ENCODE data around the gene SENP7.

GRCh38 chr3:101548527-101549105 is 35.6 kb upstream of the SENP7 start:
- TF ChIP-seq RAD21 (IDR thresholded peaks at IDR 0.05; ENCODE audit: low read depth), result no peak
- no peak for TF ChIP-seq FOSL1 (IDR thresholded peaks at IDR 0.05; ENCODE audit: low read depth)
- TF ChIP-seq CTCF (IDR thresholded peaks at IDR 0.05 in 2 of 3, conservative IDR thresholded peaks at IDR 0.05 in 1 of 3; ENCODE audit: borderline replicate concordance in 1 of 3, insufficient read depth in 1 of 3, low read depth in 2 of 3, low read length in 2 of 3), result no peak
- no peak for TF ChIP-seq SIN3A (IDR thresholded peaks at IDR 0.05; ENCODE audit: low read depth)
- TF ChIP-seq SRF (IDR thresholded peaks at IDR 0.05; ENCODE audit: low read depth), result no peak
- TF ChIP-seq EZH2phosphoT487 (IDR thresholded peaks at IDR 0.05; ENCODE audit: borderline replicate concordance), result no peak
- no peak for TF ChIP-seq ZBTB33 (IDR thresholded peaks at IDR 0.05; ENCODE audit: extremely low read depth, insufficient replicate concordance, low read length)
- no peak for TF ChIP-seq POLR2A (IDR thresholded peaks at IDR 0.05; ENCODE audit: borderline replicate concordance, extremely low read depth, insufficient read depth, insufficient read length)
- no peak for TF ChIP-seq EZH2 (IDR thresholded peaks at IDR 0.05)
- no peak for TF ChIP-seq REST (IDR thresholded peaks at IDR 0.05; ENCODE audit: low read depth)
- TF ChIP-seq POLR2AphosphoS5 (IDR thresholded peaks at IDR 0.05; ENCODE audit: low read depth, low read length), result no peak
- TF ChIP-seq ATF3 (IDR thresholded peaks at IDR 0.05), result no peak
- TF ChIP-seq SP1 (IDR thresholded peaks at IDR 0.05; ENCODE audit: low read depth), result no peak
- TF ChIP-seq ZNF274 (IDR thresholded peaks at IDR 0.05; ENCODE audit: low read depth, low read length), result no peak
